HepG2 (cell line): ENCODE data around the gene CAPN8. TPM values are rescaled to one million over a fixed set of nuclear protein-coding genes. Genes with fewer than 3 reads are reported as not detected.

Source experiments
- ATAC-seq: fragments of 200-7000 bp; cut with Tn5 transposase; 3 replicates; pipeline ENCODE4 v1.9.1; 2020; ENCODE audit warnings: mild to moderate bottlenecking, moderate library complexity
- BruUV-seq: library from RNA; stranded (reverse); fragments of 400-500 nt; replicated peaks from 2 replicates; lab custom pipeline; 2021; lab: Mats Ljungman, UMichigan
- CTCF ChIA-PET: fragments of 300-600 bp; formaldehyde crosslinking; extraction: SDS; loops from one replicate; lab custom pipeline; 2021; ENCODE audit warnings: low total read pairs, inconsistent platforms, low intra/inter-chr PET ratio; lab: Yijun Ruan, JAX
- POLR2A ChIA-PET: fragments of 350-600 bp; sonication (Branson Sonifier 250); formaldehyde crosslinking; loops from one replicate; lab custom pipeline; 2020; ENCODE audit warnings: antibody characterized with exemption, inconsistent platforms; lab: Yijun Ruan, JAX
- DNase-seq: peaks from one replicate; pipeline ENCODE4 v3.0.0-alpha.2; 2015; ENCODE audit warnings: low spot score
- FAIRE-seq: peaks from 3 replicates; lab custom pipeline; 2011; peaks lifted over from hg19 to GRCh38; lab: Jason Lieb, UNC
- H2AFZ ChIP-seq: one replicate; pipeline ENCODE4 v1.6.1; 2011; ENCODE audit warnings: low read length, inconsistent platforms
- H3K27ac ChIP-seq: fragments of 300-600 bp; 3 replicates; pipeline ENCODE4 v1.8.0; 2011; ENCODE audit warnings: mixed run types, mild to moderate bottlenecking, mixed read lengths, low read length, inconsistent platforms; ENCODE audit not compliant: insufficient read depth; ENCODE audit errors: extremely low read length
- H3K27me3 ChIP-seq, 2 experiments: fragments of 200-600 bp in 1 of 2; 2 replicates in 1 of 2; 3 replicates in 1 of 2; pipeline versions ENCODE4 v1.6.0 to v1.8.0; 2011; ENCODE audit warnings: low read length in 2 of 2, mild to moderate bottlenecking in 2 of 2, moderate library complexity in 2 of 2, inconsistent platforms in 1 of 2; ENCODE audit not compliant: insufficient read depth in 2 of 2, control insufficient read depth in 1 of 2
- H3K36me3 ChIP-seq, 2 experiments: fragments of 200-600 bp in 1 of 2; replicated peaks in 1 of 2; 2 replicates in 1 of 2; 3 replicates in 1 of 2; pipeline versions ENCODE4 v1.5.1 to v1.8.0; 2011; ENCODE audit warnings: low read length in 2 of 2, inconsistent platforms in 1 of 2; ENCODE audit not compliant: insufficient read depth in 2 of 2, control insufficient read depth in 1 of 2
- H3K4me1 ChIP-seq: 2 replicates; pipeline ENCODE4 v1.5.1; 2012; ENCODE audit warnings: low read length, inconsistent platforms; ENCODE audit not compliant: insufficient read depth
- H3K4me2 ChIP-seq: 2 replicates; pipeline ENCODE4 v1.6.0; 2011; ENCODE audit warnings: low read depth, low read length, inconsistent platforms
- H3K4me3 ChIP-seq, 3 experiments: fragments of 200-600 bp in 1 of 3; sonication (generic), shearing (Covaris generic) in 1 of 3; replicated peaks in 1 of 3; 2 replicates each; pipeline ENCODE4 v1.5.1; 2011 to 2016; ENCODE audit warnings: low read length in 3 of 3, inconsistent platforms in 2 of 3, low read depth in 2 of 3, mild to moderate bottlenecking in 2 of 3, control low read depth in 1 of 3, mixed read lengths in 1 of 3; ENCODE audit not compliant: insufficient read depth in 1 of 3
- H3K79me2 ChIP-seq: one replicate; pipeline ENCODE4 v1.6.1; 2011; ENCODE audit warnings: low read length, inconsistent platforms; ENCODE audit not compliant: insufficient read depth
- H3K9ac ChIP-seq: 2 replicates; pipeline ENCODE4 v1.6.0; 2011; ENCODE audit warnings: mild to moderate bottlenecking, low read depth, low read length, inconsistent platforms; ENCODE audit not compliant: insufficient read depth
- H3K9me3 ChIP-seq: 2 replicates; pipeline ENCODE4 v1.5.1; 2012; ENCODE audit warnings: mild to moderate bottlenecking, low read length
- H4K20me1 ChIP-seq: 2 replicates; pipeline ENCODE4 v1.6.0; 2011; ENCODE audit warnings: inconsistent platforms, mild to moderate bottlenecking, low read length, moderate library complexity; ENCODE audit not compliant: insufficient read depth
- MYNN ChIP-seq: sonication (generic); formaldehyde crosslinking; IDR thresholded peaks from 2 replicates; pipeline ENCODE4 v1.4.0; 2020; ENCODE audit warnings: mild to moderate bottlenecking, low read depth, missing genetic modification reagents
- NR2C2 ChIP-seq: sonication (generic); formaldehyde crosslinking; IDR thresholded peaks from 2 replicates; pipeline ENCODE4 v1.4.0; 2020; ENCODE audit warnings: missing genetic modification reagents, mild to moderate bottlenecking, moderate library complexity, borderline replicate concordance
- TCF7 ChIP-seq: sonication (generic); IDR thresholded peaks from 2 replicates; pipeline ENCODE4 v1.6.1; 2016; ENCODE audit warnings: antibody characterized with exemption, low read depth
- ZNF331 ChIP-seq: sonication (generic); formaldehyde crosslinking; IDR thresholded peaks from 2 replicates; pipeline ENCODE4 v1.4.0; 2020; ENCODE audit warnings: missing genetic modification reagents
- ZNF337 ChIP-seq: sonication (generic); formaldehyde crosslinking; IDR thresholded peaks from 2 replicates; pipeline ENCODE4 v1.5.1; 2020; ENCODE audit warnings: missing genetic modification reagents, low read depth, mild to moderate bottlenecking, borderline replicate concordance
- ZNF556 ChIP-seq: sonication (generic); formaldehyde crosslinking; IDR thresholded peaks from 2 replicates; pipeline ENCODE4 v1.4.0; 2020; ENCODE audit warnings: mild to moderate bottlenecking, missing genetic modification reagents, borderline replicate concordance
- ZNF619 ChIP-seq: sonication (generic); formaldehyde crosslinking; IDR thresholded peaks from 2 replicates; pipeline ENCODE4 v1.4.0; 2020; ENCODE audit warnings: mild to moderate bottlenecking, missing genetic modification reagents
- ZNF746 ChIP-seq: sonication (generic); formaldehyde crosslinking; IDR thresholded peaks from 2 replicates; pipeline ENCODE4 v1.8.0; 2022; ENCODE audit warnings: mild to moderate bottlenecking, missing genetic modification reagents
- ZNF878 ChIP-seq: sonication (generic); formaldehyde crosslinking; IDR thresholded peaks from 2 replicates; pipeline ENCODE4 v1.8.1; 2023; ENCODE audit warnings: mild to moderate bottlenecking, missing genetic modification reagents, moderate library complexity
- WGBS: methylation state at CpG from one replicate; pipeline ENCODE4 v1.1.6; 2017; ENCODE audit warnings: low lambda C conversion rate; 5-methylcytosine and 5-hydroxymethylcytosine counted together
- in situ Hi-C: cut with HindIII; loops from 2 replicates; pipeline ENCODE4 v1.10.0; 2017; ENCODE audit warnings: low pct_unique_long_range_greater_than_20kb; ENCODE audit not compliant: extremely low pct_ligation_motif_present
- intact Hi-C: fragments of 100-400 bp; cut with micrococcal nuclease; formaldehyde crosslinking; loops from one replicate; pipeline ENCODE4 v1.10.0; 2022; ENCODE audit not compliant: unreplicated experiment
- polyA plus RNA-seq, 8 experiments: library from polyadenylated mRNA; depleted of rRNA in 3 of 8; stranded (reverse) in 7 of 8; unstranded in 1 of 8; fragments of >200 nt; fragmentation: Illumina TruSeq in 4 of 8; extraction: Trizol in 4 of 8; gene quantifications; 2 replicates each; pipeline versions ENCODE4 v1.2.1 to v1.2.3, GENCODE V29; 2011 to 2016; ENCODE audit warnings: low read depth in 4 of 8, missing spikeins in 1 of 8, mixed read lengths in 1 of 8; ENCODE audit not compliant: insufficient read depth in 1 of 8
- total RNA-seq, 5 experiments: library from RNA; depleted of rRNA; stranded (reverse); fragments of >200 nt; fragmentation: Illumina TruSeq; extraction: Trizol; gene quantifications; 2 replicates each; pipeline ENCODE4 v1.2.3, GENCODE V29; 2016; ENCODE audit warnings: low read depth in 1 of 5
- TF ChIP-seq, protein P1 (sequence below): sonication (generic); formaldehyde crosslinking; IDR thresholded peaks from 2 replicates; pipeline ENCODE4 v1.4.0; 2020; ENCODE audit warnings: mild to moderate bottlenecking, missing genetic modification reagents
- TF ChIP-seq, protein P2 (sequence below): IDR thresholded peaks from 2 replicates; pipeline ENCODE4 v1.6.1; 2016; ENCODE audit warnings: missing compliant biosample characterization, missing genetic modification reagents, borderline replicate concordance
- TF ChIP-seq, protein P3 (sequence below): sonication (generic); formaldehyde crosslinking; conservative IDR thresholded peaks from 2 replicates; pipeline ENCODE4 v1.8.0; 2022; ENCODE audit warnings: mild to moderate bottlenecking, moderate library complexity, missing genetic modification reagents

CAPN8 gene
- total and polyA plus RNA-seq, 2 of the 13 experiments (the other 11 are each of a cell fraction or from before 2014, with no cell fraction given): 0.20 to 0.25 TPM

DNA sequence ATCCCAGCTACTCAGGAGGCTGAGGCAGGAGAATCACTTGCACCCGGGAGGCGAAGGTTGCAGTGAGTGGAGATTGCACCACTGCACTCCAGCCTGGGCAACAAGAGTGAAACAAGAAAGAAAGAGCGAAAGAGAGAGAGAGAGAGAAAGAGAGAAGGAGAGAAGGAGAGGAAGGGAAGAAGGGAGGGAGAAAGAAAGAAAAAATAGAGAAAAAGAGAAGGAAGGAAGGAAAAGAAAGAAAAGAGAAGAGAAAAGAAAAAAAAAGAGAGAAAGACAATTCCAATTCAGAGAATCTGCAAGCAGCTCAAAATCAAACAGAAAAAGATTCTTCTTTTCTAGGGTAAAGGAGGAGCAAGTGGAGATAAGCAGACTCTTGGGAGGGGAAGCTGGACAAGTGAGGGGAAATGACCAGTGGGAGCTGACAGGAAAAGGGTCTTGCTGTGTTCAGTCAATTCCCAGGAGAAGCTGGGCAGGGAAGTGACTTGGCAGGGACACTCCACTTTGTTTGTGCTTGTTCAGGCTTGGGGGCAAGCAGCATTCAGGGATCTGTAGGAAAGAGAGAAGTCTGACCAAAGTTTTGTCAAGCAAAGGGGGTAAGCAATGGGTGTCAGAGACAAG, 43.3 kb upstream of the CAPN8 start:
- no peaks in the 10 kb centered on the region for H4K20me1 ChIP-seq
- no peak overlapping the region for H2AFZ ChIP-seq
- intact Hi-C loops (loop anchor here (10.0 kb wide), 1 partner anchor 136 kb away; the partner anchor contains the start of gene TP53BP2), in situ Hi-C loops (no loop called here)
- DNase-seq: no peak
- TF ChIP-seq NR2C2 (CRISPR knock-in tag): 0 out of 2 replicates have a peak, but pooled peaks have one; percentile 5
- TF ChIP-seq ZNF746 (CRISPR knock-in tag): no peak
- TF ChIP-seq, protein P1, sequence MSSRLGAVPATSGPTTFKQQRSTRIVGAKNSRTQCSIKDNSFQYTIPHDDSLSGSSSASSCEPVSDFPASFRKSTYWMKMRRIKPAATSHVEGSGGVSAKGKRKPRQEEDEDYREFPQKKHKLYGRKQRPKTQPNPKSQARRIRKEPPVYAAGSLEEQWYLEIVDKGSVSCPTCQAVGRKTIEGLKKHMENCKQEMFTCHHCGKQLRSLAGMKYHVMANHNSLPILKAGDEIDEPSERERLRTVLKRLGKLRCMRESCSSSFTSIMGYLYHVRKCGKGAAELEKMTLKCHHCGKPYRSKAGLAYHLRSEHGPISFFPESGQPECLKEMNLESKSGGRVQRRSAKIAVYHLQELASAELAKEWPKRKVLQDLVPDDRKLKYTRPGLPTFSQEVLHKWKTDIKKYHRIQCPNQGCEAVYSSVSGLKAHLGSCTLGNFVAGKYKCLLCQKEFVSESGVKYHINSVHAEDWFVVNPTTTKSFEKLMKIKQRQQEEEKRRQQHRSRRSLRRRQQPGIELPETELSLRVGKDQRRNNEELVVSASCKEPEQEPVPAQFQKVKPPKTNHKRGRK (CRISPR knock-in tag): peak; percentile 98
- H3K4me1 ChIP-seq: peaks cover 74% of the 10 kb centered on the region
- CTCF ChIA-PET: interaction anchor here (1.0 kb wide), 1 partner anchor 10 kb away, joined by 3 read pairs; no protein-coding TSS in a partner anchor
- H3K4me3 ChIP-seq: no peak overlapping the region
- peaks cover 4 to 60% of the 10 kb centered on the region in 2 experiments; a peak in 4 of 5 replicates for H3K27me3 ChIP-seq
- 73% methylated on average over 3 of the region's 3 CpGs for WGBS
- H3K36me3 ChIP-seq: no peaks in the 10 kb centered on the region
- POLR2A ChIA-PET: interaction anchor here (1.6 to 2.7 kb wide), 3 partner anchors 12 to 137 kb away, joined by 4 to 11 read pairs (median 9); partner anchors contain the start of gene TP53BP2
- no peak overlapping the region for H3K4me2 ChIP-seq
- no peaks in the 10 kb centered on the region for H3K79me2 ChIP-seq
- no peak overlapping the region for H3K9ac ChIP-seq
- FAIRE-seq: no peak
- ATAC-seq: no peak
- no peaks in the 10 kb centered on the region for H3K9me3 ChIP-seq
- no peak overlapping the region for H3K27ac ChIP-seq
- no TSS peak for BruUV-seq

DNA sequence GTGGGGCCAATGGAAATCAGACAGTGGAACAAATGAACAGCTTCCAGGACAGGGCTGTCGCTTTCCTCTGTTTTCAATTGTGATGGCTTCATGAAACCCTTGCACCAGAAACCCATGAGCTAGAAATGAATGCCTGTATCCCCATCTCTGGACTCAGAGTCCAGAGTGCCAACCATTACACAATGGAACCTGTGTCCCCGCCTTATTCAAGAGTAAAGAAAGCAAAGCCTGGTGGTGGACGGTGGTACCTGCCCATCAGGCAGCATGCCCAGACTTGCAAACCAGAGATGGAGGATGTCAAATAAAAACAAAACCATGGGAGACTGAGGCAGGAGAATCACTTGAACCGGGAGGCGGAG, 42.5 kb upstream of the CAPN8 start:
- peak overlapping the region; percentile 28 for H3K27ac ChIP-seq
- intact Hi-C loops (loop anchor here (10.0 kb wide), 1 partner anchor 137 kb away; the partner anchor contains the start of gene TP53BP2), in situ Hi-C loops (no loop called here)
- H3K4me2 ChIP-seq: peak overlapping the region; percentile 66
- peak; percentile 91 for DNase-seq
- BruUV-seq: no TSS peak
- no peaks in the 10 kb centered on the region for H3K9me3 ChIP-seq
- H3K27me3 ChIP-seq: peaks cover 1 to 60% of the 10 kb centered on the region in 2 experiments; a peak in 4 of 5 replicates
- ChIA-PET CTCF (interaction anchor here (1.0 kb wide), 1 partner anchor 10 kb away, joined by 3 read pairs; no protein-coding TSS in a partner anchor), POLR2A (interaction anchor here (0.7 to 2.7 kb wide), 6 partner anchors 11 to 285 kb away, joined by 3 to 11 read pairs (median 4); partner anchors contain the start of gene TP53BP2)
- 7% methylated on average over 5 of the region's 5 CpGs for WGBS
- peak overlapping the region in 1 of 3 experiments; percentile 19; a peak in 1 of 6 replicates for H3K4me3 ChIP-seq
- ATAC-seq: peak; percentile 62
- peaks cover 66% of the 10 kb centered on the region for H3K4me1 ChIP-seq
- H3K9ac ChIP-seq: no peak overlapping the region
- no peak overlapping the region for H2AFZ ChIP-seq
- no peaks in the 10 kb centered on the region for H3K36me3 ChIP-seq
- no peaks in the 10 kb centered on the region for H4K20me1 ChIP-seq
- FAIRE-seq: peak; percentile 63
- no peaks in the 10 kb centered on the region for H3K79me2 ChIP-seq
- TF ChIP-seq, protein P2, sequence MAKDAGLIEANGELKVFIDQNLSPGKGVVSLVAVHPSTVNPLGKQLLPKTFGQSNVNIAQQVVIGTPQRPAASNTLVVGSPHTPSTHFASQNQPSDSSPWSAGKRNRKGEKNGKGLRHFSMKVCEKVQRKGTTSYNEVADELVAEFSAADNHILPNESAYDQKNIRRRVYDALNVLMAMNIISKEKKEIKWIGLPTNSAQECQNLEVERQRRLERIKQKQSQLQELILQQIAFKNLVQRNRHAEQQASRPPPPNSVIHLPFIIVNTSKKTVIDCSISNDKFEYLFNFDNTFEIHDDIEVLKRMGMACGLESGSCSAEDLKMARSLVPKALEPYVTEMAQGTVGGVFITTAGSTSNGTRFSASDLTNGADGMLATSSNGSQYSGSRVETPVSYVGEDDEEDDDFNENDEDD (CRISPR knock-in tag): peak; percentile 36; the same call in 1 of the 2 replicates
- TF ChIP-seq MYNN: no peak
- no peak for TF ChIP-seq ZNF878 (CRISPR knock-in tag)
- TF ChIP-seq ZNF337: no peak
- TF ChIP-seq ZNF619 (CRISPR knock-in tag): no peak
- no peak for TF ChIP-seq ZNF556 (CRISPR knock-in tag)
- TF ChIP-seq ZNF331: peak; percentile 69
- TF ChIP-seq TCF7: 0 out of 2 replicates have a peak, but pooled peaks have one; percentile 7
- TF ChIP-seq, protein P3, sequence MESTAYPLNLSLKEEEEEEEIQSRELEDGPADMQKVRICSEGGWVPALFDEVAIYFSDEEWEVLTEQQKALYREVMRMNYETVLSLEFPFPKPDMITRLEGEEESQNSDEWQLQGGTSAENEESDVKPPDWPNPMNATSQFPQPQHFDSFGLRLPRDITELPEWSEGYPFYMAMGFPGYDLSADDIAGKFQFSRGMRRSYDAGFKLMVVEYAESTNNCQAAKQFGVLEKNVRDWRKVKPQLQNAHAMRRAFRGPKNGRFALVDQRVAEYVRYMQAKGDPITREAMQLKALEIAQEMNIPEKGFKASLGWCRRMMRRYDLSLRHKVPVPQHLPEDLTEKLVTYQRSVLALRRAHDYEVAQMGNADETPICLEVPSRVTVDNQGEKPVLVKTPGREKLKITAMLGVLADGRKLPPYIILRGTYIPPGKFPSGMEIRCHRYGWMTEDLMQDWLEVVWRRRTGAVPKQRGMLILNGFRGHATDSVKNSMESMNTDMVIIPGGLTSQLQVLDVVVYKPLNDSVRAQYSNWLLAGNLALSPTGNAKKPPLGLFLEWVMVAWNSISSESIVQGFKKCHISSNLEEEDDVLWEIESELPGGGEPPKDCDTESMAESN (CRISPR knock-in tag): 0 out of 2 replicates have a peak, but pooled peaks have one; percentile 20
